GM23338 (cell line): Measurements from ENCODE around the gene COL16A1. TPM values are rescaled to one million over a fixed set of nuclear protein-coding genes. Genes with fewer than 3 reads are reported as not detected.

ENCODE experiments used
- ATAC-seq: fragments of 200-7000 bp; cut with Tn5 transposase; 3 replicates; pipeline ENCODE4 v1.9.1; 2020
- DNase-seq: peaks from one replicate; pipeline ENCODE4 v3.0.0-alpha.2; 2015; ENCODE audit warnings: low spot score
- H2AFZ ChIP-seq: fragments of 200-600 bp; sonication (generic); 2 replicates; pipeline ENCODE4 v1.8.0; 2016; ENCODE audit warnings: antibody characterized with exemption, mild to moderate bottlenecking, moderate library complexity
- H3F3A ChIP-seq: fragments of 200-600 bp; sonication (generic); replicated peaks from 2 replicates; pipeline ENCODE4 v1.8.0; 2017; ENCODE audit warnings: antibody characterized with exemption, mixed run types, low read depth
- H3K27ac ChIP-seq: fragments of 200-600 bp; sonication (generic); 2 replicates; pipeline ENCODE4 v1.6.1; 2016; ENCODE audit warnings: low read depth
- H3K27me3 ChIP-seq: fragments of 200-600 bp; sonication (generic); 2 replicates; pipeline ENCODE4 v1.8.0; 2016; ENCODE audit warnings: mild to moderate bottlenecking, mixed run types, moderate library complexity; ENCODE audit not compliant: insufficient read depth
- H3K36me3 ChIP-seq: fragments of 200-600 bp; sonication (generic); 2 replicates; pipeline ENCODE4 v1.8.0; 2016; ENCODE audit warnings: mild to moderate bottlenecking; ENCODE audit not compliant: insufficient read depth
- H3K4me1 ChIP-seq: fragments of 200-600 bp; sonication (generic); 2 replicates; pipeline ENCODE4 v1.8.0; 2016; ENCODE audit warnings: mild to moderate bottlenecking, moderate library complexity; ENCODE audit not compliant: insufficient read depth
- H3K4me2 ChIP-seq: fragments of 200-600 bp; sonication (generic); 2 replicates; pipeline ENCODE4 v1.7.1; 2017; ENCODE audit warnings: mixed run types
- H3K4me3 ChIP-seq: fragments of 200-600 bp; sonication (generic); 2 replicates; pipeline ENCODE4 v1.6.1; 2016; ENCODE audit warnings: mixed run types
- H3K79me2 ChIP-seq: fragments of 200-600 bp; sonication (generic); replicated peaks from 2 replicates; pipeline ENCODE4 v1.8.0; 2017; ENCODE audit warnings: mild to moderate bottlenecking; ENCODE audit not compliant: insufficient read depth
- H3K9me2 ChIP-seq: fragments of 200-600 bp; sonication (generic); 2 replicates; pipeline ENCODE4 v1.8.0; 2017; ENCODE audit not compliant: insufficient read depth
- H4K20me1 ChIP-seq: fragments of 200-600 bp; sonication (generic); replicated peaks from 2 replicates; pipeline ENCODE4 v1.8.0; 2017; ENCODE audit warnings: mild to moderate bottlenecking; ENCODE audit not compliant: insufficient read depth
- H3K27ac Mint-ChIP-seq: 2 replicates; pipeline ENCODE4 v1.8.0; 2020; ENCODE audit warnings: inconsistent platforms, mild to moderate bottlenecking, moderate library complexity, mixed read lengths
- H3K27me3 Mint-ChIP-seq: 3 replicates; pipeline ENCODE4 v1.8.0; 2022; ENCODE audit warnings: low read depth, mild to moderate bottlenecking, moderate library complexity, mixed read lengths, inconsistent platforms; ENCODE audit not compliant: insufficient read depth, poor library complexity
- H3K36me3 Mint-ChIP-seq: 3 replicates; pipeline ENCODE4 v1.8.0; 2021; ENCODE audit warnings: low read depth, mild to moderate bottlenecking, inconsistent platforms, moderate library complexity, mixed read lengths
- H3K4me1 Mint-ChIP-seq: 3 replicates; pipeline ENCODE4 v1.8.0; 2020; ENCODE audit warnings: mild to moderate bottlenecking, inconsistent platforms, mixed read lengths
- H3K4me3 Mint-ChIP-seq: 3 replicates; pipeline ENCODE4 v1.8.0; 2021; ENCODE audit warnings: moderate library complexity, mild to moderate bottlenecking, inconsistent platforms, mixed read lengths
- H3K9me3 Mint-ChIP-seq: 3 replicates; pipeline ENCODE4 v1.8.0; 2020; ENCODE audit warnings: moderate library complexity, mild to moderate bottlenecking, inconsistent platforms, mixed read lengths
- CREB1 ChIP-seq: fragments of 250-450 bp; sonication (Bioruptor Pico); IDR thresholded peaks from 2 replicates; pipeline ENCODE4 v1.5.0; 2020; ENCODE audit warnings: low read depth, mild to moderate bottlenecking, moderate library complexity
- CTCF ChIP-seq, 2 experiments: fragments of 200-600 bp in 1 of 2; sonication (generic) in 1 of 2; conservative IDR thresholded peaks; 2 replicates each; pipeline versions ENCODE4 v1.5.1 to v1.6.1; 2016 to 2017; ENCODE audit warnings: antibody characterized with exemption in 2 of 2, low read depth in 2 of 2, mild to moderate bottlenecking in 2 of 2, moderate library complexity in 1 of 2
- EZH2 ChIP-seq: fragments of 200-600 bp; sonication (generic); IDR thresholded peaks from one replicate; pipeline ENCODE4 v1.8.0; 2017; ENCODE audit warnings: antibody characterized with exemption, mild to moderate bottlenecking, low read depth; ENCODE audit not compliant: unreplicated experiment
- EZH2phosphoT487 ChIP-seq: fragments of 200-600 bp; sonication (generic); IDR thresholded peaks from one replicate; pipeline ENCODE4 v1.8.1; 2018; ENCODE audit warnings: antibody characterized with exemption; ENCODE audit not compliant: unreplicated experiment
- JUNB ChIP-seq: IDR thresholded peaks from one replicate; pipeline ENCODE4 v1.6.1; 2016; ENCODE audit warnings: antibody characterized with exemption; ENCODE audit not compliant: unreplicated experiment
- NANOG ChIP-seq: IDR thresholded peaks from 2 replicates; pipeline ENCODE4 v1.6.1; 2016; ENCODE audit warnings: antibody characterized with exemption, borderline replicate concordance
- POLR2AphosphoS5 ChIP-seq: IDR thresholded peaks from 2 replicates; pipeline ENCODE4 v1.6.1; 2016; ENCODE audit warnings: antibody characterized with exemption, low read depth
- STAT1 ChIP-seq: IDR thresholded peaks from one replicate; pipeline ENCODE4 v1.6.1; 2016; ENCODE audit warnings: antibody characterized with exemption; ENCODE audit not compliant: unreplicated experiment
- ZNF114 ChIP-seq: fragments of 250-450 bp; sonication (Bioruptor Pico); IDR thresholded peaks from 2 replicates; pipeline ENCODE4 v1.5.0; 2020; ENCODE audit warnings: mild to moderate bottlenecking, moderate library complexity
- ZNF331 ChIP-seq: fragments of 250-450 bp; sonication (Bioruptor Pico); IDR thresholded peaks from 2 replicates; pipeline ENCODE4 v1.5.0; 2020; ENCODE audit warnings: low read depth, mild to moderate bottlenecking, moderate library complexity
- polyA plus RNA-seq: library from polyadenylated mRNA; unstranded; fragments of >200 nt; fragmentation: Nextera tagmentation; extraction: Ambion mirVana; gene quantifications from 2 replicates; pipeline ENCODE4 v1.2.1, GENCODE V29; 2016
- total RNA-seq: library from RNA; depleted of rRNA; stranded (reverse); fragments of >200 nt; shearing (Covaris generic); gene quantifications from 2 replicates; pipeline ENCODE4 v1.2.3, GENCODE V29; 2014
- TF ChIP-seq, protein P1 (sequence below): IDR thresholded peaks from 2 replicates; pipeline ENCODE4 v1.6.1; 2016; ENCODE audit warnings: antibody characterized with exemption
- TF ChIP-seq, protein P2 (sequence below): IDR thresholded peaks from one replicate; pipeline ENCODE4 v1.6.1; 2018; ENCODE audit warnings: antibody characterized with exemption; ENCODE audit not compliant: unreplicated experiment
- TF ChIP-seq, protein P3 (sequence below): fragments of 250-450 bp; sonication (Bioruptor Pico); IDR thresholded peaks from 2 replicates; pipeline ENCODE4 v1.5.0; 2020; ENCODE audit warnings: mild to moderate bottlenecking, moderate library complexity

The COL16A1 gene
- total and polyA plus RNA-seq, 2 experiments from 2014 or later, result 4.2 to 13.2 TPM

GRCh38 chr1:31694964-31695313, 8.9 kb downstream of the COL16A1 start:
- Histone ChIP-seq H3K4me3 (no peak overlapping the region), H3K36me3 (no peaks in the 10 kb centered on the region), H3K27ac (no peak overlapping the region), H3K4me1 (no peaks in the 10 kb centered on the region), H2AFZ (no peak overlapping the region), H4K20me1 (no peaks in the 10 kb centered on the region), H3K4me2 (no peak overlapping the region), H3K27me3 (no peaks in the 10 kb centered on the region), H3K9me2 (no peaks in the 10 kb centered on the region), H3K79me2 (no peaks in the 10 kb centered on the region), H3F3A (no peaks in the 10 kb centered on the region)
- no peaks in the 10 kb centered on the region for H3K9me3 Mint-ChIP-seq
- H3K27me3 Mint-ChIP-seq, result peaks cover 8% of the 10 kb centered on the region
- DNase-seq (no peak), ATAC-seq (no peak)
- no peak overlapping the region for H3K4me3 Mint-ChIP-seq
- TF ChIP-seq EZH2phosphoT487, result no peak
- no peak for TF ChIP-seq JUNB
- TF ChIP-seq NANOG, result no peak
- TF ChIP-seq, protein P1, sequence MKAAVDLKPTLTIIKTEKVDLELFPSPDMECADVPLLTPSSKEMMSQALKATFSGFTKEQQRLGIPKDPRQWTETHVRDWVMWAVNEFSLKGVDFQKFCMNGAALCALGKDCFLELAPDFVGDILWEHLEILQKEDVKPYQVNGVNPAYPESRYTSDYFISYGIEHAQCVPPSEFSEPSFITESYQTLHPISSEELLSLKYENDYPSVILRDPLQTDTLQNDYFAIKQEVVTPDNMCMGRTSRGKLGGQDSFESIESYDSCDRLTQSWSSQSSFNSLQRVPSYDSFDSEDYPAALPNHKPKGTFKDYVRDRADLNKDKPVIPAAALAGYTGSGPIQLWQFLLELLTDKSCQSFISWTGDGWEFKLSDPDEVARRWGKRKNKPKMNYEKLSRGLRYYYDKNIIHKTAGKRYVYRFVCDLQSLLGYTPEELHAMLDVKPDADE, result no peak
- TF ChIP-seq CREB1 (CRISPR knock-in tag), result no peak
- no peak for TF ChIP-seq CTCF (conservative IDR thresholded peaks at IDR 0.05; ENCODE audit: low read depth in 2 of 2)
- TF ChIP-seq ZNF331 (CRISPR knock-in tag), result no peak
- TF ChIP-seq, protein P2, sequence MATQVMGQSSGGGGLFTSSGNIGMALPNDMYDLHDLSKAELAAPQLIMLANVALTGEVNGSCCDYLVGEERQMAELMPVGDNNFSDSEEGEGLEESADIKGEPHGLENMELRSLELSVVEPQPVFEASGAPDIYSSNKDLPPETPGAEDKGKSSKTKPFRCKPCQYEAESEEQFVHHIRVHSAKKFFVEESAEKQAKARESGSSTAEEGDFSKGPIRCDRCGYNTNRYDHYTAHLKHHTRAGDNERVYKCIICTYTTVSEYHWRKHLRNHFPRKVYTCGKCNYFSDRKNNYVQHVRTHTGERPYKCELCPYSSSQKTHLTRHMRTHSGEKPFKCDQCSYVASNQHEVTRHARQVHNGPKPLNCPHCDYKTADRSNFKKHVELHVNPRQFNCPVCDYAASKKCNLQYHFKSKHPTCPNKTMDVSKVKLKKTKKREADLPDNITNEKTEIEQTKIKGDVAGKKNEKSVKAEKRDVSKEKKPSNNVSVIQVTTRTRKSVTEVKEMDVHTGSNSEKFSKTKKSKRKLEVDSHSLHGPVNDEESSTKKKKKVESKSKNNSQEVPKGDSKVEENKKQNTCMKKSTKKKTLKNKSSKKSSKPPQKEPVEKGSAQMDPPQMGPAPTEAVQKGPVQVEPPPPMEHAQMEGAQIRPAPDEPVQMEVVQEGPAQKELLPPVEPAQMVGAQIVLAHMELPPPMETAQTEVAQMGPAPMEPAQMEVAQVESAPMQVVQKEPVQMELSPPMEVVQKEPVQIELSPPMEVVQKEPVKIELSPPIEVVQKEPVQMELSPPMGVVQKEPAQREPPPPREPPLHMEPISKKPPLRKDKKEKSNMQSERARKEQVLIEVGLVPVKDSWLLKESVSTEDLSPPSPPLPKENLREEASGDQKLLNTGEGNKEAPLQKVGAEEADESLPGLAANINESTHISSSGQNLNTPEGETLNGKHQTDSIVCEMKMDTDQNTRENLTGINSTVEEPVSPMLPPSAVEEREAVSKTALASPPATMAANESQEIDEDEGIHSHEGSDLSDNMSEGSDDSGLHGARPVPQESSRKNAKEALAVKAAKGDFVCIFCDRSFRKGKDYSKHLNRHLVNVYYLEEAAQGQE, result no peak
- TF ChIP-seq, protein P3, sequence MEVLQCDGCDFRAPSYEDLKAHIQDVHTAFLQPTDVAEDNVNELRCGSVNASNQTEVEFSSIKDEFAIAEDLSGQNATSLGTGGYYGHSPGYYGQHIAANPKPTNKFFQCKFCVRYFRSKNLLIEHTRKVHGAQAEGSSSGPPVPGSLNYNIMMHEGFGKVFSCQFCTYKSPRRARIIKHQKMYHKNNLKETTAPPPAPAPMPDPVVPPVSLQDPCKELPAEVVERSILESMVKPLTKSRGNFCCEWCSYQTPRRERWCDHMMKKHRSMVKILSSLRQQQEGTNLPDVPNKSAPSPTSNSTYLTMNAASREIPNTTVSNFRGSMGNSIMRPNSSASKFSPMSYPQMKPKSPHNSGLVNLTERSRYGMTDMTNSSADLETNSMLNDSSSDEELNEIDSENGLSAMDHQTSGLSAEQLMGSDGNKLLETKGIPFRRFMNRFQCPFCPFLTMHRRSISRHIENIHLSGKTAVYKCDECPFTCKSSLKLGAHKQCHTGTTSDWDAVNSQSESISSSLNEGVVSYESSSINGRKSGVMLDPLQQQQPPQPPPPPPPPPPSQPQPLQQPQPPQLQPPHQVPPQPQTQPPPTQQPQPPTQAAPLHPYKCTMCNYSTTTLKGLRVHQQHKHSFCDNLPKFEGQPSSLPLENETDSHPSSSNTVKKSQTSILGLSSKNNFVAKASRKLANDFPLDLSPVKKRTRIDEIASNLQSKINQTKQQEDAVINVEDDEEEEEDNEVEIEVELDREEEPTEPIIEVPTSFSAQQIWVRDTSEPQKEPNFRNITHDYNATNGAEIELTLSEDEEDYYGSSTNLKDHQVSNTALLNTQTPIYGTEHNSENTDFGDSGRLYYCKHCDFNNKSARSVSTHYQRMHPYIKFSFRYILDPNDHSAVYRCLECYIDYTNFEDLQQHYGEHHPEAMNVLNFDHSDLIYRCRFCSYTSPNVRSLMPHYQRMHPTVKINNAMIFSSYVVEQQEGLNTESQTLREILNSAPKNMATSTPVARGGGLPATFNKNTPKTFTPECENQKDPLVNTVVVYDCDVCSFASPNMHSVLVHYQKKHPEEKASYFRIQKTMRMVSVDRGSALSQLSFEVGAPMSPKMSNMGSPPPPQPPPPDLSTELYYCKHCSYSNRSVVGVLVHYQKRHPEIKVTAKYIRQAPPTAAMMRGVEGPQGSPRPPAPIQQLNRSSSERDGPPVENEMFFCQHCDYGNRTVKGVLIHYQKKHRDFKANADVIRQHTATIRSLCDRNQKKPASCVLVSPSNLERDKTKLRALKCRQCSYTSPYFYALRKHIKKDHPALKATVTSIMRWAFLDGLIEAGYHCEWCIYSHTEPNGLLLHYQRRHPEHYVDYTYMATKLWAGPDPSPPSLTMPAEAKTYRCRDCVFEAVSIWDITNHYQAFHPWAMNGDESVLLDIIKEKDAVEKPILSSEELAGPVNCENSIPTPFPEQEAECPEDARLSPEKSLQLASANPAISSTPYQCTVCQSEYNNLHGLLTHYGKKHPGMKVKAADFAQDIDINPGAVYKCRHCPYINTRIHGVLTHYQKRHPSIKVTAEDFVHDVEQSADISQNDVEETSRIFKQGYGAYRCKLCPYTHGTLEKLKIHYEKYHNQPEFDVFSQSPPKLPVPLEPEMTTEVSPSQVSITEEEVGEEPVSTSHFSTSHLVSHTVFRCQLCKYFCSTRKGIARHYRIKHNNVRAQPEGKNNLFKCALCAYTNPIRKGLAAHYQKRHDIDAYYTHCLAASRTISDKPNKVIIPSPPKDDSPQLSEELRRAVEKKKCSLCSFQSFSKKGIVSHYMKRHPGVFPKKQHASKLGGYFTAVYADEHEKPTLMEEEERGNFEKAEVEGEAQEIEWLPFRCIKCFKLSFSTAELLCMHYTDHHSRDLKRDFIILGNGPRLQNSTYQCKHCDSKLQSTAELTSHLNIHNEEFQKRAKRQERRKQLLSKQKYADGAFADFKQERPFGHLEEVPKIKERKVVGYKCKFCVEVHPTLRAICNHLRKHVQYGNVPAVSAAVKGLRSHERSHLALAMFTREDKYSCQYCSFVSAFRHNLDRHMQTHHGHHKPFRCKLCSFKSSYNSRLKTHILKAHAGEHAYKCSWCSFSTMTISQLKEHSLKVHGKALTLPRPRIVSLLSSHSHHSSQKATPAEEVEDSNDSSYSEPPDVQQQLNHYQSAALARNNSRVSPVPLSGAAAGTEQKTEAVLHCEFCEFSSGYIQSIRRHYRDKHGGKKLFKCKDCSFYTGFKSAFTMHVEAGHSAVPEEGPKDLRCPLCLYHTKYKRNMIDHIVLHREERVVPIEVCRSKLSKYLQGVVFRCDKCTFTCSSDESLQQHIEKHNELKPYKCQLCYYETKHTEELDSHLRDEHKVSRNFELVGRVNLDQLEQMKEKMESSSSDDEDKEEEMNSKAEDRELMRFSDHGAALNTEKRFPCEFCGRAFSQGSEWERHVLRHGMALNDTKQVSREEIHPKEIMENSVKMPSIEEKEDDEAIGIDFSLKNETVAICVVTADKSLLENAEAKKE (CRISPR knock-in tag), result no peak
- TF ChIP-seq POLR2AphosphoS5, result no peak
- no peak for TF ChIP-seq STAT1
- no peak for TF ChIP-seq EZH2
- TF ChIP-seq ZNF114 (CRISPR knock-in tag), result no peak
- peaks cover 3% of the 10 kb centered on the region; the same call in 1 of the 3 replicates for H3K36me3 Mint-ChIP-seq
- H3K27ac Mint-ChIP-seq, result no peak overlapping the region
- H3K4me1 Mint-ChIP-seq, result peaks cover 16% of the 10 kb centered on the region
